HepG2 (cell line): ENCODE measurements around the gene SERHL2. TPM values are rescaled to one million over a fixed set of nuclear protein-coding genes. Genes with fewer than 3 reads are reported as not detected.
A peak's percentile ranks its signal among the peaks of the same experiment; 100 is the strongest.

Experiments used
- ERF ChIP-seq: IDR thresholded peaks from 2 replicates; pipeline ENCODE4 v1.6.1; 2018; ENCODE audit warnings: missing biosample characterization, missing genetic modification reagents
- FOXA3 ChIP-seq: IDR thresholded peaks from 2 replicates; pipeline ENCODE4 v1.6.1; 2016; ENCODE audit warnings: missing genetic modification reagents, missing compliant biosample characterization
- HMG20B ChIP-seq: conservative IDR thresholded peaks from 2 replicates; pipeline ENCODE4 v1.6.1; 2016; ENCODE audit warnings: missing genetic modification reagents, missing compliant biosample characterization
- KAT2B ChIP-seq: fragments of 150-350 bp; IDR thresholded peaks from 2 replicates; pipeline ENCODE4 v1.6.1; 2014; ENCODE audit warnings: low read depth, low read length, borderline replicate concordance
- KDM2A ChIP-seq: sonication (generic); formaldehyde crosslinking; IDR thresholded peaks from 2 replicates; pipeline ENCODE4 v1.4.0; 2020; ENCODE audit warnings: low read depth, missing genetic modification reagents, borderline replicate concordance
- KDM4B ChIP-seq: sonication (generic); formaldehyde crosslinking; IDR thresholded peaks from 2 replicates; pipeline ENCODE4 v1.4.0; 2020; ENCODE audit warnings: missing genetic modification reagents
- RARA ChIP-seq: IDR thresholded peaks from 2 replicates; pipeline ENCODE4 v1.6.1; 2016; ENCODE audit warnings: missing genetic modification reagents, missing compliant biosample characterization
- RFXAP ChIP-seq: sonication (generic); formaldehyde crosslinking; IDR thresholded peaks from 2 replicates; pipeline ENCODE4 v1.4.0; 2020; ENCODE audit warnings: missing genetic modification reagents, borderline replicate concordance
- RXRB ChIP-seq: IDR thresholded peaks from 2 replicates; pipeline ENCODE4 v1.6.1; 2016; ENCODE audit warnings: borderline replicate concordance, missing genetic modification reagents, missing compliant biosample characterization
- SP140L ChIP-seq: sonication (generic); formaldehyde crosslinking; IDR thresholded peaks from 2 replicates; pipeline ENCODE4 v1.4.0; 2020; ENCODE audit warnings: missing genetic modification reagents, borderline replicate concordance
- ZNF761 ChIP-seq: sonication (generic); formaldehyde crosslinking; conservative IDR thresholded peaks from 2 replicates; pipeline ENCODE4 v1.4.0; 2020; ENCODE audit warnings: mild to moderate bottlenecking, missing genetic modification reagents
- polyA plus RNA-seq, 8 experiments: library from polyadenylated mRNA; depleted of rRNA in 3 of 8; stranded (reverse) in 7 of 8; unstranded in 1 of 8; fragments of >200 nt; fragmentation: Illumina TruSeq in 4 of 8; extraction: Trizol in 4 of 8; gene quantifications; 2 replicates each; pipeline versions ENCODE4 v1.2.1 to v1.2.3, GENCODE V29; 2011 to 2016; ENCODE audit warnings: low read depth in 4 of 8, missing spikeins in 1 of 8, mixed read lengths in 1 of 8; ENCODE audit not compliant: insufficient read depth in 1 of 8
- total RNA-seq, 5 experiments: library from RNA; depleted of rRNA; stranded (reverse); fragments of >200 nt; fragmentation: Illumina TruSeq; extraction: Trizol; gene quantifications; 2 replicates each; pipeline ENCODE4 v1.2.3, GENCODE V29; 2016; ENCODE audit warnings: low read depth in 1 of 5
- TF ChIP-seq, protein P1 (sequence below): sonication (generic); formaldehyde crosslinking; IDR thresholded peaks from 2 replicates; pipeline ENCODE4 v1.8.0; 2022; ENCODE audit warnings: mild to moderate bottlenecking, missing genetic modification reagents, moderate library complexity
- TF ChIP-seq, protein P2 (sequence below): IDR thresholded peaks from 2 replicates; pipeline ENCODE4 v1.4.0; 2020; ENCODE audit warnings: mild to moderate bottlenecking, missing genetic modification reagents
- TF ChIP-seq, protein P3 (sequence below): fragments of 450-650 bp; IDR thresholded peaks from 2 replicates; pipeline ENCODE4 v1.6.1; 2017; ENCODE audit warnings: mild to moderate bottlenecking
- TF ChIP-seq, protein P4 (sequence below): sonication (generic); formaldehyde crosslinking; IDR thresholded peaks from 2 replicates; pipeline ENCODE4 v1.8.1; 2023; ENCODE audit warnings: mild to moderate bottlenecking, moderate library complexity, missing genetic modification reagents
- TF ChIP-seq, protein P5 (sequence below): sonication (generic); formaldehyde crosslinking; IDR thresholded peaks from 2 replicates; pipeline ENCODE4 v1.4.0; 2020; ENCODE audit warnings: missing genetic modification reagents, borderline replicate concordance

SERHL2 gene
- total and polyA plus RNA-seq, 2 of the 13 experiments (the other 11 are each of a cell fraction or from before 2014, with no cell fraction given), result 1.0 to 1.8 TPM

DNA sequence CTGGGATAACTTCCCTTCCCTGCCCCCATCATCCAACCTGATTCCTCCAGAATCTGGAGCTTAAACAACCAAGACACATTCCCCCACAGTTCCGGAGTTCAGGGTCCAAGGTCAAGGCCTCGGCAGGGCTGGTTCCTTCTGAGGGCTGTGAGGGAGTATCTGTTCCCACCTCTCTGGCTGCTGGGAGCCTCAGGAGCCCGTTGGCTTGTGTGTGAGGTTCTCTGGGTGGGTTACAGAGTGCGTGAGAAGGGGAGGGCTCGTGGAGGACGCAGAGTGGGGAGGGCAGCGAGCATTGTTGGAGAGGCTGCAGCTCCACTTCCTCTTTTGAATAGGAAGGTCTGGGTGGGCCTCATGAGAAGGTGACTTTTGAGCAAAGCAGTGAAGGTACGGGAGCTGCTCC, 8.5 kb downstream of the SERHL2 start (continued):
- TF ChIP-seq, protein P1, sequence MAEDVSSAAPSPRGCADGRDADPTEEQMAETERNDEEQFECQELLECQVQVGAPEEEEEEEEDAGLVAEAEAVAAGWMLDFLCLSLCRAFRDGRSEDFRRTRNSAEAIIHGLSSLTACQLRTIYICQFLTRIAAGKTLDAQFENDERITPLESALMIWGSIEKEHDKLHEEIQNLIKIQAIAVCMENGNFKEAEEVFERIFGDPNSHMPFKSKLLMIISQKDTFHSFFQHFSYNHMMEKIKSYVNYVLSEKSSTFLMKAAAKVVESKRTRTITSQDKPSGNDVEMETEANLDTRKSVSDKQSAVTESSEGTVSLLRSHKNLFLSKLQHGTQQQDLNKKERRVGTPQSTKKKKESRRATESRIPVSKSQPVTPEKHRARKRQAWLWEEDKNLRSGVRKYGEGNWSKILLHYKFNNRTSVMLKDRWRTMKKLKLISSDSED (CRISPR knock-in tag), result no peak
- TF ChIP-seq HMG20B (CRISPR knock-in tag) (no peak; the same call in 1 of the 2 replicates), RXRB (CRISPR knock-in tag) (peak; percentile 32; the same call in 1 of the 2 replicates), SP140L (CRISPR knock-in tag) (no peak), RARA (CRISPR knock-in tag) (peak; percentile 47; the same call in 1 of the 2 replicates), ZNF761 (no peak), KDM2A (CRISPR knock-in tag) (0 out of 2 replicates have a peak, but pooled peaks have one; percentile 35), ERF (0 out of 2 replicates have a peak, but pooled peaks have one; percentile 28), FOXA3 (CRISPR knock-in tag) (no peak), RFXAP (CRISPR knock-in tag) (no peak), KAT2B (no peak), KDM4B (no peak)
- TF ChIP-seq, protein P2, sequence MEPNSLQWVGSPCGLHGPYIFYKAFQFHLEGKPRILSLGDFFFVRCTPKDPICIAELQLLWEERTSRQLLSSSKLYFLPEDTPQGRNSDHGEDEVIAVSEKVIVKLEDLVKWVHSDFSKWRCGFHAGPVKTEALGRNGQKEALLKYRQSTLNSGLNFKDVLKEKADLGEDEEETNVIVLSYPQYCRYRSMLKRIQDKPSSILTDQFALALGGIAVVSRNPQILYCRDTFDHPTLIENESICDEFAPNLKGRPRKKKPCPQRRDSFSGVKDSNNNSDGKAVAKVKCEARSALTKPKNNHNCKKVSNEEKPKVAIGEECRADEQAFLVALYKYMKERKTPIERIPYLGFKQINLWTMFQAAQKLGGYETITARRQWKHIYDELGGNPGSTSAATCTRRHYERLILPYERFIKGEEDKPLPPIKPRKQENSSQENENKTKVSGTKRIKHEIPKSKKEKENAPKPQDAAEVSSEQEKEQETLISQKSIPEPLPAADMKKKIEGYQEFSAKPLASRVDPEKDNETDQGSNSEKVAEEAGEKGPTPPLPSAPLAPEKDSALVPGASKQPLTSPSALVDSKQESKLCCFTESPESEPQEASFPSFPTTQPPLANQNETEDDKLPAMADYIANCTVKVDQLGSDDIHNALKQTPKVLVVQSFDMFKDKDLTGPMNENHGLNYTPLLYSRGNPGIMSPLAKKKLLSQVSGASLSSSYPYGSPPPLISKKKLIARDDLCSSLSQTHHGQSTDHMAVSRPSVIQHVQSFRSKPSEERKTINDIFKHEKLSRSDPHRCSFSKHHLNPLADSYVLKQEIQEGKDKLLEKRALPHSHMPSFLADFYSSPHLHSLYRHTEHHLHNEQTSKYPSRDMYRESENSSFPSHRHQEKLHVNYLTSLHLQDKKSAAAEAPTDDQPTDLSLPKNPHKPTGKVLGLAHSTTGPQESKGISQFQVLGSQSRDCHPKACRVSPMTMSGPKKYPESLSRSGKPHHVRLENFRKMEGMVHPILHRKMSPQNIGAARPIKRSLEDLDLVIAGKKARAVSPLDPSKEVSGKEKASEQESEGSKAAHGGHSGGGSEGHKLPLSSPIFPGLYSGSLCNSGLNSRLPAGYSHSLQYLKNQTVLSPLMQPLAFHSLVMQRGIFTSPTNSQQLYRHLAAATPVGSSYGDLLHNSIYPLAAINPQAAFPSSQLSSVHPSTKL, result peak; percentile 62
- TF ChIP-seq, protein P3, sequence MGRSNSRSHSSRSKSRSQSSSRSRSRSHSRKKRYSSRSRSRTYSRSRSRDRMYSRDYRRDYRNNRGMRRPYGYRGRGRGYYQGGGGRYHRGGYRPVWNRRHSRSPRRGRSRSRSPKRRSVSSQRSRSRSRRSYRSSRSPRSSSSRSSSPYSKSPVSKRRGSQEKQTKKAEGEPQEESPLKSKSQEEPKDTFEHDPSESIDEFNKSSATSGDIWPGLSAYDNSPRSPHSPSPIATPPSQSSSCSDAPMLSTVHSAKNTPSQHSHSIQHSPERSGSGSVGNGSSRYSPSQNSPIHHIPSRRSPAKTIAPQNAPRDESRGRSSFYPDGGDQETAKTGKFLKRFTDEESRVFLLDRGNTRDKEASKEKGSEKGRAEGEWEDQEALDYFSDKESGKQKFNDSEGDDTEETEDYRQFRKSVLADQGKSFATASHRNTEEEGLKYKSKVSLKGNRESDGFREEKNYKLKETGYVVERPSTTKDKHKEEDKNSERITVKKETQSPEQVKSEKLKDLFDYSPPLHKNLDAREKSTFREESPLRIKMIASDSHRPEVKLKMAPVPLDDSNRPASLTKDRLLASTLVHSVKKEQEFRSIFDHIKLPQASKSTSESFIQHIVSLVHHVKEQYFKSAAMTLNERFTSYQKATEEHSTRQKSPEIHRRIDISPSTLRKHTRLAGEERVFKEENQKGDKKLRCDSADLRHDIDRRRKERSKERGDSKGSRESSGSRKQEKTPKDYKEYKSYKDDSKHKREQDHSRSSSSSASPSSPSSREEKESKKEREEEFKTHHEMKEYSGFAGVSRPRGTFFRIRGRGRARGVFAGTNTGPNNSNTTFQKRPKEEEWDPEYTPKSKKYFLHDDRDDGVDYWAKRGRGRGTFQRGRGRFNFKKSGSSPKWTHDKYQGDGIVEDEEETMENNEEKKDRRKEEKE, result no peak
- TF ChIP-seq, protein P4, sequence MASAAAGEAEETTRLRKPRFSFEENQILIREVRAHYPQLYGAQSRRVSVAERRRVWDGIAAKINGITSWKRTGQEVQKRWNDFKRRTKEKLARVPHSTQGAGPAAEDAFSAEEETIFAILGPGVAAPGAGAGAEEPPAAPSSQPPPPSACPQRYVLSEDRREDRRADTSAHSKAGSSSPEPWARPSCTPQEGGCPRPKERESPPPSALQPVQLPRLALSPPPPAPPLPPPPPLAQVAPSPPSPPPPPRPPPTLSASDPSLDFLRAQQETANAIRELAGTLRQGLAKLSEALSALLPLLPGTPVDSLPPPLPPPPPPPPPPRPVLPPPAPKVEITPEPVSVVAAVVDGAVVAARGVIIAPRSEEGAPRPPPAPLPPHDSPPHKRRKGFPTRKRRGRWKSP (CRISPR knock-in tag), result no peak
- TF ChIP-seq, protein P5, sequence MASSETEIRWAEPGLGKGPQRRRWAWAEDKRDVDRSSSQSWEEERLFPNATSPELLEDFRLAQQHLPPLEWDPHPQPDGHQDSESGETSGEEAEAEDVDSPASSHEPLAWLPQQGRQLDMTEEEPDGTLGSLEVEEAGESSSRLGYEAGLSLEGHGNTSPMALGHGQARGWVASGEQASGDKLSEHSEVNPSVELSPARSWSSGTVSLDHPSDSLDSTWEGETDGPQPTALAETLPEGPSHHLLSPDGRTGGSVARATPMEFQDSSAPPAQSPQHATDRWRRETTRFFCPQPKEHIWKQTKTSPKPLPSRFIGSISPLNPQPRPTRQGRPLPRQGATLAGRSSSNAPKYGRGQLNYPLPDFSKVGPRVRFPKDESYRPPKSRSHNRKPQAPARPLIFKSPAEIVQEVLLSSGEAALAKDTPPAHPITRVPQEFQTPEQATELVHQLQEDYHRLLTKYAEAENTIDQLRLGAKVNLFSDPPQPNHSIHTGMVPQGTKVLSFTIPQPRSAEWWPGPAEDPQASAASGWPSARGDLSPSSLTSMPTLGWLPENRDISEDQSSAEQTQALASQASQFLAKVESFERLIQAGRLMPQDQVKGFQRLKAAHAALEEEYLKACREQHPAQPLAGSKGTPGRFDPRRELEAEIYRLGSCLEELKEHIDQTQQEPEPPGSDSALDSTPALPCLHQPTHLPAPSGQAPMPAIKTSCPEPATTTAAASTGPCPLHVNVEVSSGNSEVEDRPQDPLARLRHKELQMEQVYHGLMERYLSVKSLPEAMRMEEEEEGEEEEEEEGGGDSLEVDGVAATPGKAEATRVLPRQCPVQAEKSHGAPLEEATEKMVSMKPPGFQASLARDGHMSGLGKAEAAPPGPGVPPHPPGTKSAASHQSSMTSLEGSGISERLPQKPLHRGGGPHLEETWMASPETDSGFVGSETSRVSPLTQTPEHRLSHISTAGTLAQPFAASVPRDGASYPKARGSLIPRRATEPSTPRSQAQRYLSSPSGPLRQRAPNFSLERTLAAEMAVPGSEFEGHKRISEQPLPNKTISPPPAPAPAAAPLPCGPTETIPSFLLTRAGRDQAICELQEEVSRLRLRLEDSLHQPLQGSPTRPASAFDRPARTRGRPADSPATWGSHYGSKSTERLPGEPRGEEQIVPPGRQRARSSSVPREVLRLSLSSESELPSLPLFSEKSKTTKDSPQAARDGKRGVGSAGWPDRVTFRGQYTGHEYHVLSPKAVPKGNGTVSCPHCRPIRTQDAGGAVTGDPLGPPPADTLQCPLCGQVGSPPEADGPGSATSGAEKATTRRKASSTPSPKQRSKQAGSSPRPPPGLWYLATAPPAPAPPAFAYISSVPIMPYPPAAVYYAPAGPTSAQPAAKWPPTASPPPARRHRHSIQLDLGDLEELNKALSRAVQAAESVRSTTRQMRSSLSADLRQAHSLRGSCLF, result no peak
